ENCODE measurements around the gene IGFBP5.
A peak's percentile ranks its signal among the peaks of the same experiment; 100 is the strongest.

Gene IGFBP5

DNA sequence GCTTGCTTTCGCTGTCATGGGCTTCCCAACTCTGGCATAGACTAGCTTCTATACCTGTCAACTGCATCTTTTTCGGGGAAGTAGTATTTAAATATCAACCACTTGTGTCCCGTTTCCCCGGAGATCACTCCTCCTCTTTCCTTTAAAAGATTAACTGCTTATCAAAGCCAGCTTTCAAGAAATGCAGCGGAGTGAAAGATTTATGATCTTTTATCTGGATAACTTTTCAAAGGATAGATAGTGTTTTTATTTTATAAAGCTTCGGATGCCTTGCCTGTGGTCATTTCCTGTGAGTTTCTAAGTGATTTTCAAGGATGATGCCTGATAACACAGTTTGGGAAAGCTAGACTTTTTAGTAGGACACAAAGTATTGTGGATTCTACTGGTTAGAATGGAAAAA, 2.9 kb upstream of the IGFBP5 start:
- TF ChIP-seq, protein P1, sequence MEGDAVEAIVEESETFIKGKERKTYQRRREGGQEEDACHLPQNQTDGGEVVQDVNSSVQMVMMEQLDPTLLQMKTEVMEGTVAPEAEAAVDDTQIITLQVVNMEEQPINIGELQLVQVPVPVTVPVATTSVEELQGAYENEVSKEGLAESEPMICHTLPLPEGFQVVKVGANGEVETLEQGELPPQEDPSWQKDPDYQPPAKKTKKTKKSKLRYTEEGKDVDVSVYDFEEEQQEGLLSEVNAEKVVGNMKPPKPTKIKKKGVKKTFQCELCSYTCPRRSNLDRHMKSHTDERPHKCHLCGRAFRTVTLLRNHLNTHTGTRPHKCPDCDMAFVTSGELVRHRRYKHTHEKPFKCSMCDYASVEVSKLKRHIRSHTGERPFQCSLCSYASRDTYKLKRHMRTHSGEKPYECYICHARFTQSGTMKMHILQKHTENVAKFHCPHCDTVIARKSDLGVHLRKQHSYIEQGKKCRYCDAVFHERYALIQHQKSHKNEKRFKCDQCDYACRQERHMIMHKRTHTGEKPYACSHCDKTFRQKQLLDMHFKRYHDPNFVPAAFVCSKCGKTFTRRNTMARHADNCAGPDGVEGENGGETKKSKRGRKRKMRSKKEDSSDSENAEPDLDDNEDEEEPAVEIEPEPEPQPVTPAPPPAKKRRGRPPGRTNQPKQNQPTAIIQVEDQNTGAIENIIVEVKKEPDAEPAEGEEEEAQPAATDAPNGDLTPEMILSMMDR (conservative IDR thresholded peaks at IDR 0.05; ENCODE audit: control insufficient read depth, insufficient read depth, low read depth, low read length), result no peak
- H3K4me3 ChIP-seq (ENCODE audit: control insufficient read depth, low read depth, low read length), result no peak overlapping the region
- no peak for DNase-seq (ENCODE audit: low read depth)

- TF ChIP-seq, protein P1 (conservative IDR thresholded peaks at IDR 0.05; ENCODE audit: control insufficient read depth, insufficient read depth, low read depth, low read length), result peak; percentile 77
- DNase-seq (ENCODE audit: low read depth), result peak; percentile 49
Observed at GRCh38 chr2:216696751-216697560, 1.6 kb upstream of the IGFBP5 start.

DNA sequence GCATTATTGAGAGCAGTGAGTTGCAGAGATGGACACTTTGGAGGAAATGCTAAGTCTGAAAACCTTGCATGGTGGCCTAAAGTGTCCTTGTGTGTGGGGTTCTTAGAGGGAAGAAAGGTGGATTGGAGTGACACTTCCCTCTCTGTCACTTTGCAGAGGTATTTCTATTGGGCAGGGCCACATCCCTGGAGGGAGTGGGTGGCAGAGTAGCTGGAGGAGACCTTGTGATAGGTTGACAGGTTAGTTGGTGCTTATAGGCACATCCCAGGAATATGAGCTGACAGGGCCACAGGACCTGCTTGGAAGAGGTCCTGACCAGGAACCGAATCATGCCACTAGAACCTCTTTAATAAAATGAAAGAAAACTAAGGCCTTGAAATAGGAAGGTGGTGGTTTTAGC, 972 bp upstream of the IGFBP5 start:
- no peak for DNase-seq (ENCODE audit: low read depth)
- TF ChIP-seq, protein P1 (conservative IDR thresholded peaks at IDR 0.05; ENCODE audit: control insufficient read depth, insufficient read depth, low read depth, low read length), result no peak
- no peak overlapping the region for H3K4me3 ChIP-seq (ENCODE audit: control insufficient read depth, low read depth, low read length)

More at GRCh38 chr2:216696751-216697560, 1.6 kb upstream of the IGFBP5 start:
- no peak overlapping the region for H3K4me3 ChIP-seq (ENCODE audit: control insufficient read depth, low read depth, low read length)

DNA sequence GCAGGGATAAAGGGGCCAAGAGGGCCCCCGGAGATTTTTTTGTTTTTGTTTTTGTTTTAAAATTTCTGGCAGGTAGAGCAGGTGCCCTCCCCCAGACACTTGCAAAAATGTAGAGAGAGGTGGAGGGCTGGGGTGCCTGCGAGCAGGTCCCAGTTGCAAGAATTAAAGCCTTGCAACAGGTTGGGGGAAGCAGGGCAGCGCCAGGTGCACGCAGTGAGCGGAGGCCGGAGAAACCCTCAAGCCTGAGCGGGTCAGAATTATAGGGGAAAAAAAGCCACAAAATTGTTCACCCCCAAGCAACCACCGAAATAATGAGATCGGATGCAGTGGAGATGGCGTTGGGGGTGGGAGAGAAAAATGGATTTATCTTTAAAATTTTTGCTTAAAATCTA, 527 bp downstream of the IGFBP5 start:
- no peak for DNase-seq (ENCODE audit: low read depth)
- TF ChIP-seq, protein P1 (conservative IDR thresholded peaks at IDR 0.05; ENCODE audit: control insufficient read depth, insufficient read depth, low read depth, low read length), result no peak
- H3K4me3 ChIP-seq (ENCODE audit: control insufficient read depth, low read depth, low read length), result no peak overlapping the region

DNA sequence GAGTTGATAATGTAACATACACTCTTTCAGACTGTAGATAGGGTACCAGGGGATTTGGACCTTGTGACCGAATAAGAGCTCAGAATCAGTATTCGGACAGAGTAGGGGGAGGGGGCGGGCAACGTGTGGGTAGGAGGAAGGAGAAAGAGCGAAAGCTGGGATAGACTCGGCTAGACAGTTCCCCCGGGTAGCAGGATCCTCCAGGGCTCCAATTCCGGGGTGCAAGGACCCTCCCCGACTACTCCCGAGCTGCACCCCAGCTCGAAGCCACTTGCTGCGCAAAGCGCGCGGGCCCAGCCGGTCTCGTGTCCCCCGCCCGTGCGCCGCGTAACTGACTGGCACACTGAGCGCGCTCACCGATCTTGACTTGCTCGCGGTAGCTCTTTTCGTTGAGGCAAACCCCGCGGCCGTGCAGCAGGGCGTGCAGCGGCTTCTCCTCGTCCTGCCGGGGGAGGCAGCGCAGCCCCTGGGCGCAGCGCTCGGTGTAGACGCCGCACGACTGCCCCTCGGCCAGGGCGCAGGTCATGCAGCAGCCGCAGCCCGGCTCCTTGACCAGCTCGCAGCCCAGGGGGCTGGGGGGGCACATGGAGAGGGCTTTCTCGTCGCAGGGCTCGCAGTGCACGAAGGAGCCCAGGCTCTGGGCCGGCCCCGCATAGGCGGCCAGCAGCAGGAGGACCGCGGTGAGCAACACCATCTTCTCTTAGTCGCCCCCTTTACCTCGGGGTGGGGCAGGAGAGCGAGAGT, 1.1 kb downstream of the IGFBP5 start:
- no peak for DNase-seq (ENCODE audit: low read depth)
- TF ChIP-seq, protein P1 (conservative IDR thresholded peaks at IDR 0.05; ENCODE audit: control insufficient read depth, insufficient read depth, low read depth, low read length), result no peak
- peak overlapping the region; percentile 34 for H3K4me3 ChIP-seq (ENCODE audit: control insufficient read depth, low read depth, low read length)

DNA sequence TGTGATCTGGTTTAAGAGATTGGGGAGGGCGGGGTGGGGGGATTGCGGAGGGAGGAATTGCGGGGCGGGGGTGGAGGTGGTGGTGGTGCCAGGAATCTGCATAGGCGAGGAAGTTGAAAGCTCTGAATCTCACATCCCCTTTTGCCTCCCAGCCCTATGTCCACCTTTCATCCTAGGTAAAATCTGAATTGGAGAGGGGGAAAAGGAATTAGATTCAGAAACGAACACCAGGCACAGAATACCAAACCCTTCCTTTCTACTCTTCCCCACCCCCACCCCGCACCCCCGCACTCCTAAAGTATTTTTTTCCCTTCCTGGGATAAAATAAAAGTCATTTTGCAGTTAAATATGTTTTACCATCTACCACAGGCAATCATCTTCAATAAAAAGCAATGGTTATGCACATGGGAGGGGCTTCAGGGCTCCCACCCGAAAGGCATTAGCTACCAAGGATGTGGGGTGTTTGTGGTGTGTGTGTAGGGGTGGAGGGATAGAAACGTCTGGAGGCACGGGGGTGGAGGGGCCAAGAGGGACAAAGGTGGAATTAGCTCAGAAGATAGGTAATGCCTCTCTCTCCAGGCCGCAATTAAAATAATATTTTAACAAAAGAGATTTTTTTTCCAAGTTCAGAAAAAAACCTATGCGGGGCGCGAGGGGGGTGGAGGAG, 1.8 kb downstream of the IGFBP5 start:
- no peak for DNase-seq (ENCODE audit: low read depth)
- TF ChIP-seq, protein P1 (conservative IDR thresholded peaks at IDR 0.05; ENCODE audit: control insufficient read depth, insufficient read depth, low read depth, low read length), result no peak
- H3K4me3 ChIP-seq (ENCODE audit: control insufficient read depth, low read depth, low read length), result peak overlapping the region; percentile 34

Measured in fibroblast of mammary gland (primary cell).